C4-2B (cell line): ENCODE results near the gene G6PC2.

Source experiments
- ZFX ChIP-seq: fragments of 450-650 bp; IDR thresholded peaks from 2 replicates; pipeline ENCODE4 v1.6.1; 2017
- TF ChIP-seq, protein P1 (sequence below): fragments of 450-650 bp; conservative IDR thresholded peaks from 2 replicates; pipeline ENCODE4 v1.5.1; 2017; ENCODE audit warnings: mild to moderate bottlenecking

- TF ChIP-seq, protein P1, sequence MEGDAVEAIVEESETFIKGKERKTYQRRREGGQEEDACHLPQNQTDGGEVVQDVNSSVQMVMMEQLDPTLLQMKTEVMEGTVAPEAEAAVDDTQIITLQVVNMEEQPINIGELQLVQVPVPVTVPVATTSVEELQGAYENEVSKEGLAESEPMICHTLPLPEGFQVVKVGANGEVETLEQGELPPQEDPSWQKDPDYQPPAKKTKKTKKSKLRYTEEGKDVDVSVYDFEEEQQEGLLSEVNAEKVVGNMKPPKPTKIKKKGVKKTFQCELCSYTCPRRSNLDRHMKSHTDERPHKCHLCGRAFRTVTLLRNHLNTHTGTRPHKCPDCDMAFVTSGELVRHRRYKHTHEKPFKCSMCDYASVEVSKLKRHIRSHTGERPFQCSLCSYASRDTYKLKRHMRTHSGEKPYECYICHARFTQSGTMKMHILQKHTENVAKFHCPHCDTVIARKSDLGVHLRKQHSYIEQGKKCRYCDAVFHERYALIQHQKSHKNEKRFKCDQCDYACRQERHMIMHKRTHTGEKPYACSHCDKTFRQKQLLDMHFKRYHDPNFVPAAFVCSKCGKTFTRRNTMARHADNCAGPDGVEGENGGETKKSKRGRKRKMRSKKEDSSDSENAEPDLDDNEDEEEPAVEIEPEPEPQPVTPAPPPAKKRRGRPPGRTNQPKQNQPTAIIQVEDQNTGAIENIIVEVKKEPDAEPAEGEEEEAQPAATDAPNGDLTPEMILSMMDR: no peak
- no peak for TF ChIP-seq ZFX
These were observed 42.9 kb upstream of the G6PC2 start for GRCh38 chr2:168858146-168858545.
